Tibial nerve (tissue), 4 donors: Measurements from ENCODE around the gene PDCD11. TPM values are rescaled to one million over a fixed set of nuclear protein-coding genes. Genes with fewer than 3 reads are reported as not detected.

Experiments
- DNase-seq, 2 donors: peaks; one replicate each; pipeline ENCODE4 v3.0.0-alpha.2; 2019; ENCODE audit warnings: low spot score in 2 of 2
- H3K27ac ChIP-seq, 4 donors: fragments of 200-600 bp; sonication (generic) in 3 of 4; one replicate each; pipeline ENCODE4 v1.5.1; 2017 to 2019; ENCODE audit warnings: mild to moderate bottlenecking in 1 of 4
- H3K27me3 ChIP-seq, 2 donors: fragments of 200-600 bp; sonication (generic) in 1 of 2; one replicate each; pipeline versions ENCODE4 v1.5.1 to v1.6.0; 2017 to 2019
- H3K36me3 ChIP-seq, 3 donors: fragments of 200-600 bp; sonication (generic); one replicate each; pipeline ENCODE4 v1.5.1; 2018 to 2019
- H3K4me1 ChIP-seq, 4 donors: fragments of 200-600 bp; sonication (generic) in 3 of 4; one replicate each; pipeline ENCODE4 v1.5.1; 2017 to 2019
- H3K4me3 ChIP-seq, 4 donors: fragments of 200-600 bp; sonication (generic) in 3 of 4; one replicate each; pipeline ENCODE4 v1.5.1; 2017 to 2019; ENCODE audit warnings: mild to moderate bottlenecking in 1 of 4, moderate library complexity in 1 of 4
- H3K9me3 ChIP-seq, 4 donors: fragments of 200-600 bp; sonication (generic) in 3 of 4; one replicate each; pipeline ENCODE4 v1.5.1; 2017 to 2019
- EP300 ChIP-seq, 2 donors: sonication (generic); formaldehyde crosslinking; IDR thresholded peaks; one replicate each; pipeline ENCODE4 v1.6.1; 2017; ENCODE audit warnings: antibody characterized with exemption in 2 of 2, mild to moderate bottlenecking in 1 of 2
- POLR2A ChIP-seq, 2 donors: fragments of 450-650 bp; IDR thresholded peaks; one replicate each; pipeline ENCODE4 v1.6.1; 2017; ENCODE audit warnings: antibody characterized with exemption in 2 of 2, mild to moderate bottlenecking in 2 of 2, moderate library complexity in 2 of 2
- WGBS, 2 donors: methylation state at CpG; one replicate each; pipeline ENCODE4 v1.1.5; 2018; 5-methylcytosine and 5-hydroxymethylcytosine counted together
- total RNA-seq, 4 donors: library from RNA; depleted of rRNA; stranded (reverse); fragments of >200 nt; gene quantifications; one replicate each; pipeline ENCODE4 v1.1.0, GENCODE V29; 2016
- TF ChIP-seq, protein P1 (sequence below), 5 experiments: fragments of 200-600 bp in 3 of 5; fragments of 450-650 bp in 2 of 5; sonication (generic) in 3 of 5; IDR thresholded peaks; one replicate each; pipeline ENCODE4 v1.5.1; 2016 to 2019; ENCODE audit warnings: antibody characterized with exemption in 5 of 5, mild to moderate bottlenecking in 3 of 5, moderate library complexity in 2 of 5

The PDCD11 gene
- total RNA-seq, 4 donors from 2014 or later, result 15.3 to 23.7 (median 17.5) TPM

DNA sequence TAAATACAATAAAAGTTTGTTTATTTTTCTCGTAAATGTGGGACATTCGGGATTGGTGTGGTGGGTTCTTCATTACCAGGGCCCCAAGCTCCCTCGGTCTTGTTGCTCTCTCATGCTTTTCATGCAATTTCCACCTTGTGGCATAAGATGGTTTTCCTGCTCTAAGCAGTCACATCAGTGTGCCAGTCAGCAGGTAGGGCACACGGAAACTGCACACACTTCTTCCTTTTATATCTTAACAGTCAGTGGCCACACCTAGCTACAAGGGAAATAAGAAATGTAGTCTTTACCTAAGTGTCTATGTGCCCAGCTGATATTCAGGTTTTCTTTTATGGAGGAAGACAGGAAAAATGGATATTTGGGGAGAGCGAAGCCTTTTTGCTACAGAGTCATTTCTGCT lies 22.2 kb upstream of the PDCD11 start:
- H3K4me3 ChIP-seq, result no peak overlapping the region
- no peaks in the 10 kb centered on the region for H3K27me3 ChIP-seq
- peaks cover 0 to 51% (median 9%) of the 10 kb centered on the region in 3 donors for H3K36me3 ChIP-seq
- no peaks in the 10 kb centered on the region for H3K9me3 ChIP-seq
- no peak overlapping the region for H3K27ac ChIP-seq
- TF ChIP-seq, protein P1, sequence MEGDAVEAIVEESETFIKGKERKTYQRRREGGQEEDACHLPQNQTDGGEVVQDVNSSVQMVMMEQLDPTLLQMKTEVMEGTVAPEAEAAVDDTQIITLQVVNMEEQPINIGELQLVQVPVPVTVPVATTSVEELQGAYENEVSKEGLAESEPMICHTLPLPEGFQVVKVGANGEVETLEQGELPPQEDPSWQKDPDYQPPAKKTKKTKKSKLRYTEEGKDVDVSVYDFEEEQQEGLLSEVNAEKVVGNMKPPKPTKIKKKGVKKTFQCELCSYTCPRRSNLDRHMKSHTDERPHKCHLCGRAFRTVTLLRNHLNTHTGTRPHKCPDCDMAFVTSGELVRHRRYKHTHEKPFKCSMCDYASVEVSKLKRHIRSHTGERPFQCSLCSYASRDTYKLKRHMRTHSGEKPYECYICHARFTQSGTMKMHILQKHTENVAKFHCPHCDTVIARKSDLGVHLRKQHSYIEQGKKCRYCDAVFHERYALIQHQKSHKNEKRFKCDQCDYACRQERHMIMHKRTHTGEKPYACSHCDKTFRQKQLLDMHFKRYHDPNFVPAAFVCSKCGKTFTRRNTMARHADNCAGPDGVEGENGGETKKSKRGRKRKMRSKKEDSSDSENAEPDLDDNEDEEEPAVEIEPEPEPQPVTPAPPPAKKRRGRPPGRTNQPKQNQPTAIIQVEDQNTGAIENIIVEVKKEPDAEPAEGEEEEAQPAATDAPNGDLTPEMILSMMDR (IDR thresholded peaks at IDR 0.05), result no peak
- TF ChIP-seq EP300 (IDR thresholded peaks at IDR 0.05) (no peak), POLR2A (IDR thresholded peaks at IDR 0.05) (no peak)
- no peak for DNase-seq
- WGBS, 2 donors, result 92 to 94% methylated on average over 5 of the region's 5 CpGs
- H3K4me1 ChIP-seq, result peaks cover 0 to 18% (median 4%) of the 10 kb centered on the region in 4 donors

DNA sequence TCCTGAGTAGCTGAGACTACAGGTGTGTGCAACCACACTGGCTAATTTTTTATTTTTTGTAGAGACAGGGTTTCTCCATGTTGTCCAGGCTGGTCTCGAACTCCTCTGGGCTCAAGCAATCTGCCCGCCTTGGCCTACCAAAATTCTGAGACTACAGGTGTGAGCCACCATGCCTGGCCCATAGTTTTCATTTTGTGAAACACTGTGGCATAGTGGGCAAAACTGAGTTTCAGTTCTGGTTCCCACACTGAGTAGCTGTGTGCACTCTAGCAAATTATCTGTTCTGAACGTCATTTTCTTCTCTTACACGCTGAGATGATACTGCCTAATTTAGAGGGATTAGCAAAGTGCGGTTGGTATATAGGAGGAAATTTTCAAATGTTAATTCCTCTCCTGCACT lies 13.7 kb upstream of the PDCD11 start:
- H3K36me3 ChIP-seq, result peaks cover 0 to 91% (median 2%) of the 10 kb centered on the region in 3 donors

DNA sequence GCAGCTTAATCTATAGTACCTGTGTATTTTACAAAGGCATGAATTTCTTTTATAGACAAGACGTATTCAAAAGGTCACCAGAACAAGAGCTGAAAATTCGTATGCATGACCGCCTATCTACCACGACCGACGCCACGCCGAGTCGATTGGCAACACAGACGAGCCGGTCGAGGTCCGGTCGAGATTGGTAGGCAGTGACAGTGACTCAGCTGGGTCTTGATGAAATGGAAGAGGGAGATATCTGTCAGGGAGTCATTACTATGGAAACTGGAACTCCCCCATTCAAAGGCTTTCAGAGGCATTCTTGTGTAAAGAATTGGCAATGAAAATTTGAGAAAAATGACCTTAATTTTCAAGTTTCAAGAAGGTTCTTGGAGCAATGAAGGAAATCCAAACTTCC lies 2.2 kb upstream of the PDCD11 start:
- Histone ChIP-seq H3K27me3 (no peaks in the 10 kb centered on the region), H3K4me1 (peaks cover 0 to 49% (median 21%) of the 10 kb centered on the region in 4 donors), H3K36me3 (peaks cover 0 to 40% (median 6%) of the 10 kb centered on the region in 3 donors), H3K9me3 (no peaks in the 10 kb centered on the region), H3K4me3 (no peak overlapping the region), H3K27ac (no peak overlapping the region)
- TF ChIP-seq POLR2A (IDR thresholded peaks at IDR 0.05) (no peak), EP300 (IDR thresholded peaks at IDR 0.05) (no peak)
- TF ChIP-seq, protein P1 (IDR thresholded peaks at IDR 0.05), result no peak
- DNase-seq, result no peak
- 89 to 93% methylated on average over 14 of the region's 14 CpGs for WGBS, 2 donors

More for the DNA sequence above, 13.7 kb upstream of the PDCD11 start:
- TF ChIP-seq EP300 (IDR thresholded peaks at IDR 0.05) (no peak), POLR2A (IDR thresholded peaks at IDR 0.05) (no peak)
- TF ChIP-seq, protein P1 (IDR thresholded peaks at IDR 0.05), result no peak
- H3K9me3 ChIP-seq, result no peaks in the 10 kb centered on the region
- H3K4me1 ChIP-seq, result no peaks in the 10 kb centered on the region
- 94% methylated on average over 5 of the region's 5 CpGs for WGBS, 2 donors
- no peak overlapping the region for H3K27ac ChIP-seq
- H3K27me3 ChIP-seq, result no peaks in the 10 kb centered on the region
- no peak for DNase-seq
- H3K4me3 ChIP-seq, result no peak overlapping the region

DNA sequence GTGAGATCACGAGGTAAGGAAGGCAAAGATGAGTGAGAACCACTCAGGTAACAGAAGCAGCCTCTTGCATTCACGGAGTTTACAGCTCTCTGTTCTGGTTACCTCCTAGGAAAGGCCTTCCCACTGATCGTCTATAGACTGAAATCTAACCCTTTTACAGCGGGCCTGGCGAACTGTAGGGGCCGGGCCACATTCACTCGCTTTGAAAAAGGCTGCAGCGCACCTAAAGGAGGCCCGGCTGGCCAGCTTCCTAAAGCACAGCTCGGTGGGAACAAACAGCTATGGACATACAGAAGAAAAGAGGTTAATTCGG lies 716 bp upstream of the PDCD11 start:
- Histone ChIP-seq H3K36me3 (peaks cover 0 to 40% (median 0%) of the 10 kb centered on the region in 3 donors), H3K9me3 (no peaks in the 10 kb centered on the region), H3K27ac (peak overlapping the region; percentile 50 to 91 (median 88)), H3K4me3 (peak overlapping the region; percentile 78 to 97 (median 88)), H3K27me3 (no peaks in the 10 kb centered on the region), H3K4me1 (peaks cover 0 to 49% (median 21%) of the 10 kb centered on the region in 4 donors)
- TF ChIP-seq, protein P1 (IDR thresholded peaks at IDR 0.05), result no peak
- no peak for TF ChIP-seq EP300 (IDR thresholded peaks at IDR 0.05)
- TF ChIP-seq POLR2A (IDR thresholded peaks at IDR 0.05), result no peak
- 4 to 5% methylated on average over 11 of the region's 11 CpGs for WGBS, 2 donors
- DNase-seq, result no peak

DNA sequence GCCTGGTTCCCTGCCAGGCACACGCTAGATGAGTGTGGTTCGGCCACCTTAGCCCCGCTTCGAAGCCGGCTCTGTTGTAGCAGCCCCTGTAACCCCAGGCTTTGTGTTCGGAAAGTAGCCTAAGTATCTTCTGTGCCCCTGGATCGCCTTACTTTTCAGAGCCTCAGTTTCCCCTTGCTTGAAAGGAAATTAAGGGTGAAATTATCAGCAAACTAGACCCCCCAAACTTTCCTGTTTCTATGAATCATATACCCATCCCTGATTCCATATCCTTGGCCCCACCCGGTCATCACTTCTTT lies 312 bp downstream of the PDCD11 start:
- H3K4me3 ChIP-seq, result peak overlapping the region; percentile 78 to 97 (median 88)
- DNase-seq, result no peak
- TF ChIP-seq EP300 (IDR thresholded peaks at IDR 0.05) (no peak), POLR2A (IDR thresholded peaks at IDR 0.05) (no peak)
- TF ChIP-seq, protein P1 (IDR thresholded peaks at IDR 0.05), result peak in 1 of 5 experiments; percentile 4
- H3K27me3 ChIP-seq, result no peaks in the 10 kb centered on the region
- H3K36me3 ChIP-seq, result peaks cover 0 to 40% (median 0%) of the 10 kb centered on the region in 3 donors
- H3K27ac ChIP-seq, result peak overlapping the region in 3 of 4 donors; percentile 86 to 91 (median 91)
- H3K9me3 ChIP-seq, result no peaks in the 10 kb centered on the region
- WGBS, 2 donors, result 0% methylated on average over 7 to 8 of the region's 8 CpGs
- peaks cover 0 to 49% (median 21%) of the 10 kb centered on the region in 4 donors for H3K4me1 ChIP-seq
